Measurements from ENCODE around the gene ACOXL. TPM values are rescaled to one million over a fixed set of nuclear protein-coding genes. Genes with fewer than 3 reads are reported as not detected.
"Not testable (repeated sequence)": the region's sequence is repeated elsewhere in the genome, so short reads cannot be mapped to it uniquely, and the experiment has no call there.

ACOXL gene
- total and polyA plus RNA-seq, 4 donors, result 4.4 to 32.8 (median 12.2) TPM

DNA sequence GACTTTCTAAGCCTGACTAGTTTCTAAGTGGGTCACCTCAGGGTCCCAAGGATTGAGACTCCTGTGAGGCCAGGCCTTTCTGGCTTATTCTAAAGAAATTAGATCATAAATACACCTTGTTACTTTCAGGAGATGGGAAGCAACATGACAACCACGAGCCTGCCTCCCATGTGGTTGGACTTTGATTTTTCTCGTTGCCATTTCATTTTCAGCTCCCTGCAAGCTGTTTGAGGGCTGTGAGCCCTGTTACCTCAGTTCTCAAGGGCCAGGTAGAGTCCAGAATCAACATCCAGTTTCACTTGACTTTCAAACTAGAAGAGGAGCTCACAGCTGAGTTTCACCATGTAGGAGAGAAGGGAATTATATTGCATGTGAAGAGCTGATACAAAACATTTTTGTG is 228.6 kb downstream of the ACOXL start:
- Histone ChIP-seq H3K27ac (ENCODE audit: low read depth in 1 of 2, low read length in 1 of 2) (no peak overlapping the region), H3K9ac (ENCODE audit: insufficient read depth in 1 of 2, low read length in 2 of 2) (no peak overlapping the region), H3K9me3 (ENCODE audit: control insufficient read depth in 4 of 4, insufficient read depth in 3 of 4, low read length in 3 of 4) (no peaks in the 10 kb centered on the region), H3K4me1 (ENCODE audit: control insufficient read depth in 5 of 5, insufficient read depth in 5 of 5, low read length in 5 of 5) (no peaks in the 10 kb centered on the region), H3K27me3 (ENCODE audit: control insufficient read depth in 3 of 3, insufficient read depth in 3 of 3, low read length in 2 of 3) (no peaks in the 10 kb centered on the region), H3K4me3 (no peak overlapping the region), H3K36me3 (ENCODE audit: control insufficient read depth in 4 of 4, insufficient read depth in 4 of 4, low read length in 4 of 4) (no peaks in the 10 kb centered on the region)
- WGBS, 2 donors, result 59 to 81% methylated on average over 2 of the region's 2 CpGs
- ATAC-seq (ENCODE audit: insufficient read depth, low FRiP score) (no peak), DNase-seq (peak in 1 of 3 donors; percentile 58)
- TF ChIP-seq, protein P1, sequence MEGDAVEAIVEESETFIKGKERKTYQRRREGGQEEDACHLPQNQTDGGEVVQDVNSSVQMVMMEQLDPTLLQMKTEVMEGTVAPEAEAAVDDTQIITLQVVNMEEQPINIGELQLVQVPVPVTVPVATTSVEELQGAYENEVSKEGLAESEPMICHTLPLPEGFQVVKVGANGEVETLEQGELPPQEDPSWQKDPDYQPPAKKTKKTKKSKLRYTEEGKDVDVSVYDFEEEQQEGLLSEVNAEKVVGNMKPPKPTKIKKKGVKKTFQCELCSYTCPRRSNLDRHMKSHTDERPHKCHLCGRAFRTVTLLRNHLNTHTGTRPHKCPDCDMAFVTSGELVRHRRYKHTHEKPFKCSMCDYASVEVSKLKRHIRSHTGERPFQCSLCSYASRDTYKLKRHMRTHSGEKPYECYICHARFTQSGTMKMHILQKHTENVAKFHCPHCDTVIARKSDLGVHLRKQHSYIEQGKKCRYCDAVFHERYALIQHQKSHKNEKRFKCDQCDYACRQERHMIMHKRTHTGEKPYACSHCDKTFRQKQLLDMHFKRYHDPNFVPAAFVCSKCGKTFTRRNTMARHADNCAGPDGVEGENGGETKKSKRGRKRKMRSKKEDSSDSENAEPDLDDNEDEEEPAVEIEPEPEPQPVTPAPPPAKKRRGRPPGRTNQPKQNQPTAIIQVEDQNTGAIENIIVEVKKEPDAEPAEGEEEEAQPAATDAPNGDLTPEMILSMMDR (IDR thresholded peaks at IDR 0.05; ENCODE audit: control extremely low read depth, extremely low read depth), result no peak

DNA sequence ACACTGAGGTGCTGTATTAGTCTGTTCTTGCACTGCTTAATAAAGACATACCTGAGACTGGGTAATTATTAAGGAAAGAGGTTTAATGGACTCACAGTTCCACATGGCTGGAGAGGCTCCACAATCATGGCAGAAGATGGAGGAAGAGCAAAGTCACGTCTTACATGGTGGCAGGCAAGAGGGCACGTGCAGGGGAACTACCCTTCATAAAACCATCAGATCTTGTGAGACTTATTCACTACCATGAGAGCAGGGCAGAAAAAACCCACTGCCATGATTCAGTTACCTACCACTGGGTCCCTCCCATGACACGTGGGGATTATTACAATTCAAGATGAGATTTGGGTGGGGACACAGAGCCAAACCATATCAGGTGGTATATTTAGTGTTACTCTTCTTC is 229.3 kb downstream of the ACOXL start:
- not testable (repeated sequence) for H3K4me3 ChIP-seq; ATAC-seq (ENCODE audit: insufficient read depth, low FRiP score); H3K27me3 ChIP-seq (ENCODE audit: control insufficient read depth in 3 of 3, insufficient read depth in 3 of 3, low read length in 2 of 3); H3K9ac ChIP-seq (ENCODE audit: insufficient read depth in 1 of 2, low read length in 2 of 2); H3K9me3 ChIP-seq (ENCODE audit: control insufficient read depth in 4 of 4, insufficient read depth in 3 of 4, low read length in 3 of 4); DNase-seq; H3K36me3 ChIP-seq (ENCODE audit: control insufficient read depth in 4 of 4, insufficient read depth in 4 of 4, low read length in 4 of 4); H3K4me1 ChIP-seq (ENCODE audit: control insufficient read depth in 5 of 5, insufficient read depth in 5 of 5, low read length in 5 of 5); H3K27ac ChIP-seq (ENCODE audit: low read depth in 1 of 2, low read length in 1 of 2)
- WGBS, 2 donors, result 87 to 91% methylated on average over 3 of the region's 3 CpGs

DNA sequence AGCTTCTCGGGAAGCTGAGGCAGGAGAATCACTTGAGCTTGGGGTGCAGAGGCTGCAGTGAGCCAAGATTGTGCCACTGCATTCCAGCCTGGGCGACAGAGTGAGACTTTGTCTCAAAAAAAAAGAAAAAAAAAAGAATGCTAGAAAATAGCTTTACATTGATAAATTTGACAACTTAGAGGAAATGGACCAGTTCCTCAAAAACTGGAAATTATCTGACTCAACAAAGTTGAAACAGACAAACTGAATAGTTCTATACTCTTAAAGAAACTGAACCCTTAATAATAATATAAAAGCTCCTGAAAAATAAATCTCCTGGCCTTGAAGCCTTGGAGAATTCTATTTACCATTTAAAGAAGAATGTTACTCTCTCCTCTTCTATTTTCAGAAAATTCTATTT is 237.3 kb downstream of the ACOXL start:
- ATAC-seq (ENCODE audit: insufficient read depth, low FRiP score) (no peak), DNase-seq (no peak)
- Histone ChIP-seq H3K9me3 (ENCODE audit: control insufficient read depth in 4 of 4, insufficient read depth in 3 of 4, low read length in 3 of 4) (peaks cover 0 to 9% (median 2%) of the 10 kb centered on the region in 4 donors), H3K4me1 (ENCODE audit: control insufficient read depth in 5 of 5, insufficient read depth in 5 of 5, low read length in 5 of 5) (peaks cover 0 to 2% (median 0%) of the 10 kb centered on the region in 5 donors), H3K4me3 (no peak overlapping the region), H3K27ac (ENCODE audit: low read depth in 1 of 2, low read length in 1 of 2) (no peak overlapping the region), H3K9ac (ENCODE audit: insufficient read depth in 1 of 2, low read length in 2 of 2) (no peak overlapping the region), H3K36me3 (ENCODE audit: control insufficient read depth in 4 of 4, insufficient read depth in 4 of 4, low read length in 4 of 4) (no peaks in the 10 kb centered on the region), H3K27me3 (ENCODE audit: control insufficient read depth in 3 of 3, insufficient read depth in 3 of 3, low read length in 2 of 3) (no peaks in the 10 kb centered on the region)
- WGBS, 2 donors, result 83 to 86% methylated on average over 2 of the region's 2 CpGs
- TF ChIP-seq, protein P1 (IDR thresholded peaks at IDR 0.05; ENCODE audit: control extremely low read depth, extremely low read depth), result no peak

DNA sequence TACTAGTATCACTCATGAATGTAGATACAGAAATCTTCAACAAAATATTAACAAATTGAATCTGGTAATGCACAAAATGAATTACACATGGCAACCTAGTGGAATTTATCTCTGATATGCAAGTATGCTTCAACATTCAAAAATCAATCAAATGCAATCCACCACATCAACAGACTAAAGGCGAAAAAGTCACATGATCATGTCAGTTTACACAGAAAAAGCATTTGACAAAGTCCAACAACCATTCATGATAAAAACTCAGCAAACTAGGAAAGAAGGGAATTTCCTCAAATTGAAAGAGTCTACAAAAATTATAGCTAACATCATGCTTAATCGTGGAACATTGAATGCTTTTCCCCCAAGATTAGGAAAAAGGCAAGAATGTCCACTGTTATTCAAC is 237.8 kb downstream of the ACOXL start:
- Histone ChIP-seq H3K9me3 (ENCODE audit: control insufficient read depth in 4 of 4, insufficient read depth in 3 of 4, low read length in 3 of 4) (peaks cover 0 to 9% (median 2%) of the 10 kb centered on the region in 4 donors), H3K27ac (ENCODE audit: low read depth in 1 of 2, low read length in 1 of 2) (no peak overlapping the region), H3K4me1 (ENCODE audit: control insufficient read depth in 5 of 5, insufficient read depth in 5 of 5, low read length in 5 of 5) (peaks cover 0 to 2% (median 0%) of the 10 kb centered on the region in 5 donors), H3K27me3 (ENCODE audit: control insufficient read depth in 3 of 3, insufficient read depth in 3 of 3, low read length in 2 of 3) (no peaks in the 10 kb centered on the region), H3K9ac (ENCODE audit: insufficient read depth in 1 of 2, low read length in 2 of 2) (no peak overlapping the region), H3K4me3 (no peak overlapping the region), H3K36me3 (ENCODE audit: control insufficient read depth in 4 of 4, insufficient read depth in 4 of 4, low read length in 4 of 4) (no peaks in the 10 kb centered on the region)
- DNase-seq (no peak), ATAC-seq (ENCODE audit: insufficient read depth, low FRiP score) (no peak)
- WGBS, 2 donors, result 74 to 95% methylated on average over 2 of the region's 2 CpGs
- TF ChIP-seq, protein P1 (IDR thresholded peaks at IDR 0.05; ENCODE audit: control extremely low read depth, extremely low read depth), result no peak

All from lung (tissue), 12 donors.